C4-2B (cell line): ENCODE measurements around the gene TMEM213.

Experiments used
- ZFX ChIP-seq: fragments of 450-650 bp; IDR thresholded peaks from 2 replicates; pipeline ENCODE4 v1.6.1; 2017
- TF ChIP-seq, protein P1 (sequence below): fragments of 450-650 bp; conservative IDR thresholded peaks from 2 replicates; pipeline ENCODE4 v1.5.1; 2017; ENCODE audit warnings: mild to moderate bottlenecking

DNA sequence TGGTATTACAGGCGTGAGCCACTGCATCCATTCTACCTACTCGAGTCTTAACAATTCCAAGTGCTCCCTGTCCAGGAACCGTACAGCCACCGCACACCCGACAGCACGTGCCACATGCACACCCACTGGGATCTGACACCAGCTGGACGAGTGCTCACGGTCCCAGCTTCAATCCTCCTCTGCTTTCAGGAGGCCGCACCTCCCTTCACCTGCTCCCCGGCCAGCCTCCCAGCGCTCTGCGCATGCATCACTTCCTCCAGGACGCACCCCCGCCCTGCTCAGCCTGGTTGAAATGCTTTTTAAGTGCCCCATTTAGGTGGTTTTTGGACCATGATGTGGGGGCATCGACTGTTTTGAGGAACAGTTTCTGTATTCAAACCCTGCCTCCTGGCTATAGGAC is 47.3 kb upstream of the TMEM213 start:
- TF ChIP-seq, protein P1, sequence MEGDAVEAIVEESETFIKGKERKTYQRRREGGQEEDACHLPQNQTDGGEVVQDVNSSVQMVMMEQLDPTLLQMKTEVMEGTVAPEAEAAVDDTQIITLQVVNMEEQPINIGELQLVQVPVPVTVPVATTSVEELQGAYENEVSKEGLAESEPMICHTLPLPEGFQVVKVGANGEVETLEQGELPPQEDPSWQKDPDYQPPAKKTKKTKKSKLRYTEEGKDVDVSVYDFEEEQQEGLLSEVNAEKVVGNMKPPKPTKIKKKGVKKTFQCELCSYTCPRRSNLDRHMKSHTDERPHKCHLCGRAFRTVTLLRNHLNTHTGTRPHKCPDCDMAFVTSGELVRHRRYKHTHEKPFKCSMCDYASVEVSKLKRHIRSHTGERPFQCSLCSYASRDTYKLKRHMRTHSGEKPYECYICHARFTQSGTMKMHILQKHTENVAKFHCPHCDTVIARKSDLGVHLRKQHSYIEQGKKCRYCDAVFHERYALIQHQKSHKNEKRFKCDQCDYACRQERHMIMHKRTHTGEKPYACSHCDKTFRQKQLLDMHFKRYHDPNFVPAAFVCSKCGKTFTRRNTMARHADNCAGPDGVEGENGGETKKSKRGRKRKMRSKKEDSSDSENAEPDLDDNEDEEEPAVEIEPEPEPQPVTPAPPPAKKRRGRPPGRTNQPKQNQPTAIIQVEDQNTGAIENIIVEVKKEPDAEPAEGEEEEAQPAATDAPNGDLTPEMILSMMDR, result no peak
- no peak for TF ChIP-seq ZFX
